GM19452 (cell line): ENCODE measurements around the gene CXXC5.

Source experiments
- ATAC-seq: cut with Tn5 transposase; IDR thresholded peaks from one replicate; pipeline ENCODE4 v1.9.1; 2021; ENCODE audit not compliant: unreplicated experiment

The CXXC5 gene

GRCh38 chr5:139638090-139638735 is 9.9 kb upstream of the CXXC5 start:
- ATAC-seq = no peak

- no peak for ATAC-seq
These were observed 9.2 kb upstream of the CXXC5 start for GRCh38 chr5:139638736-139639618.

- no peak for ATAC-seq
These were observed 8.3 kb upstream of the CXXC5 start for GRCh38 chr5:139639619-139640380.

GRCh38 chr5:139640421-139641115 is 7.6 kb upstream of the CXXC5 start:
- ATAC-seq = no peak

GRCh38 chr5:139641116-139642080 is 6.8 kb upstream of the CXXC5 start:
- ATAC-seq = no peak

- no peak for ATAC-seq
These were observed 5.9 kb upstream of the CXXC5 start for GRCh38 chr5:139642213-139642612.

GRCh38 chr5:139642891-139643871 is 5.0 kb upstream of the CXXC5 start:
- ATAC-seq = no peak

GRCh38 chr5:139644001-139644456 is 4.1 kb upstream of the CXXC5 start:
- ATAC-seq = no peak

- no peak for ATAC-seq
These were observed 3.3 kb upstream of the CXXC5 start for GRCh38 chr5:139644646-139645429.

GRCh38 chr5:139645430-139645871 is 2.7 kb upstream of the CXXC5 start:
- no peak for ATAC-seq

GRCh38 chr5:139646111-139646510 is 2.0 kb upstream of the CXXC5 start:
- no peak for ATAC-seq

- ATAC-seq = no peak
These were observed 1.1 kb upstream of the CXXC5 start for GRCh38 chr5:139646912-139647505.

- ATAC-seq = no peak
These were observed 494 bp upstream of the CXXC5 start for GRCh38 chr5:139647506-139648204.

- no peak for ATAC-seq
These were observed 1.2 kb downstream of the CXXC5 start for GRCh38 chr5:139649082-139649991.

GRCh38 chr5:139650031-139650688 is 2.0 kb downstream of the CXXC5 start:
- no peak for ATAC-seq
